NB4 (cell line): ENCODE results near the gene CCDC107.

Source experiments
- CTCF ChIP-seq: IDR thresholded peaks from one replicate; pipeline ENCODE4 v1.5.1; 2012; ENCODE audit warnings: low read depth, low read length
- POLR2A ChIP-seq: IDR thresholded peaks from 2 replicates; pipeline ENCODE4 v1.6.1; 2011; ENCODE audit warnings: mild to moderate bottlenecking; ENCODE audit not compliant: insufficient read length; ENCODE audit errors: extremely low read depth

DNA sequence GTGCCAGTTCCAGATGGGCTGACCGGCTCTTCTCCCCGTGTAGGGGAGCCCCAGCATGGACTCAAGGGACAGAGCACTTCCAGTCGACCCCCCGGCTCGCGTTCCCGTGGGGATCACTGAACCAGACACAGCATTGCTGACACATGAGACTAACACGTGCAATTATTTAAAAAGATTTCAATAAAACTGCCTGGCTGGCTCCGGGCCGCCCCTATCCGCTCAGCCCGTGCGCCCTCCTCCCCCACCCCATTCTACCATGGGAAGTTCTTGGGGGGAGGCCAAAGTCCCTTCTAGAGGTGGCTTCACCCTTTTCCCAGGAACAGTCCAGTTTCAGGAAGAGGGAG is 48.3 kb upstream of the CCDC107 start:
- TF ChIP-seq POLR2A: no peak
- no peak for TF ChIP-seq CTCF
